NCI-H345 treated with DMSO at 0.1 percent for 48 hours (cell line): ENCODE results near the gene RHOB.
"Not testable (repeated sequence)": the region's sequence is repeated elsewhere in the genome, so short reads cannot be mapped to it uniquely, and the experiment has no call there.

Source experiments
- DNase-seq: peaks from one replicate; lab custom pipeline; 2025; ENCODE audit not compliant: unreplicated experiment; lab: John Stamatoyannopoulos, UW

Gene RHOB

DNA sequence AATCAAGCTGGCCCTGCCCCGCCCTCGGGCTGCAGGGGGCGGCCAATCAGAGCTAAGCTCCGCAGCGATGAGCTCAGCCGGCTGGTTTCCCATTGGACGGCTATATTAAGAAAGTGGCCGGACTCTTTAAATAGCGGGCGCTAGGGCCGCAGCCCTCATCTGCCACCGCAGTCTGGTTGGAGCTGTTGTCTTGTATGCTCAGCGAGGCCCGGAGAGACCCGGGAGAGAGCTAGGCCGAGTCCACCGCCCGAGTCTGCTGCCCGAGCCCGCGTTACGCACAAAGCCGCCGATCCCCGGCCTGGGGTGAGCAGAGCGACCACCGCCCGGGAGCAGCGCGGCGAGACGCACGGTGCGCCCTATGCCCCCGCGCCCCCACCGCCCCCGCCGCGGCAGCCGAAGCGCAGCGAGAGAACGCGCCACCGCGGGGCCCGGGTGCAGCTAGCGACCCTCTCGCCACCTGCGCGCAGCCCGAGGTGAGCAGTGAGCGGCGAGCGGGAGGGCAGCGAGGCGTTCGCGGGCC, at the start of gene RHOB:
TSS of gene RHOB (plus strand) at position 158 of the 520 bp plus-strand sequence. CDS start 392 bp downstream, outside the sequence.
- DNase-seq, result peak; percentile 99

DNA sequence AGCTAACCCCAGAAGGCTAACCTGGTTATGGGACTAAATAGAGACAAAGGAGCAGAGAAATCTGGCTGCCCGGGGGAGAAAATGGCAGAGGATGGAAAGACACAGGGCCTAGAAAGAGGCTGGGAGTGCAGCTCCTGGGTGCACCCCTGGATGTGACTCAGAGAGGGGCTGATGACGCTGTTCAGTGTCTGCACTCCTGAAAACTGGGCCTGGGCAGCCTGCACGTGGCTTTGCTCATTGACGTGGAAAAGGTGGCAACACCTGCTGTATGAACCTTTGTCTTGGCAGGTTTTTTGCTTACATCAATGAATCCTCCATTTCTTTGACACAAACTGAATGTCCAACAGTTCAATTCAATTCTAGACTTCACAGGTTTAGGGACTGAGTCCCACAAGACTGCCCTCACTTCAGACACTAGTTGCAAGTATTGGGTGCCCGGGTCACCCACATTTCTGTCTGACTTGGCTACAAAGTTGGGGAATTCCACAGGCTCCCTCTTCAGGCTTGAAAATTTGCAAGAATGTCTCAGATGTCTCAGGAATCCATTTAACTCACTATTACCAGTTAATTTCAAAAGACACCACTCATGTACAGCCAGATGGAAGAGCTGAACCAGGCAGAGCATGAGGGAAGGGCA, 48.9 kb upstream of the RHOB start:
- no peak for DNase-seq

DNA sequence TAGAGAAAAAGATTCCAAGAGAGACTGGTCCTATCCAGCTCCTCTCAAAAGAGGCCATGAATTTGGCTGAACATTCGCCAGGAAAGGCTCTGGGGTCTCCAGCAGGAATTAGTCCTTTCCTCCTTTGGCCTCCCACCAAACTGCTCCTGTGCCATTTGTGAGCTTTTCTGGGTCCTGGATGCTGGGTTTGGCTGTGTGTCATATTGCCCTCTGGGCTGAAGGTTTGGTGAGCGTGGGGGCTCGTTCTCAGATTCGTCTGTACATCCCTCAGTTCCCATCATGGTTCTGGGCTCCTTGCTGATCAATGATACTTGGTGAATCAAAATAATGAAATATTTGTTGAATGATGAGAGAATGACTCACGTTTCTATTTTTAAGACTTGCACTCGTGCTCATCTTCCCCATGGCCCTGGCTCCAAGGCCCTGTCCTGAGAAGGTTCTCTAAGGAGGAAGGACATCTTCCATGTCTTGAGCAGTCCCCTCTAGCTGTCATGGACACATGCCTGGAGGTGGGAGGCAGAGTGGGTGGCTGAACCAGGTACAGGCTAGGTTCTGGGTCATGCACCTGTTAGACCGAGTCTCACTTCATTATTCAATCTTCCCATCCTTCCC, 47.8 kb upstream of the RHOB start:
- no peak for DNase-seq

DNA sequence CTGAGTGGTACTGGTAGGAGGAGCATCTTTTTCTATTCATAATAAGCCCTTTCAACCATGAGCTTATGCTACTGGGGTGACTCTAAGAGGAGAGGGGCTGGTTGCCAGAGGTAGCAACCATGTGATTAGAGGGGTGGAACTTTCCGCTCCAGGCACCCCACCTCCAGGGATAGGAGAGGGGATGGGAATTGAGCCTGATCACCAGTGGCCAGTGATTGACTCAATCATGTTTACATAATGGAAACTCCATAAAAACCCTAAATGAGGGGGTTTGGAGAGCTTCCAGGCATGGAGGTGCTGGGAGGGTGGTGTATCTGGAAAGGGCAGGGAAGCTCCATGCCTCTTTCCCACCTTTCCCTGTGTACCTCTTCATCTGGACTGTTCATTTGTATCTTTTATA, 46.6 kb upstream of the RHOB start:
- DNase-seq, result no peak

DNA sequence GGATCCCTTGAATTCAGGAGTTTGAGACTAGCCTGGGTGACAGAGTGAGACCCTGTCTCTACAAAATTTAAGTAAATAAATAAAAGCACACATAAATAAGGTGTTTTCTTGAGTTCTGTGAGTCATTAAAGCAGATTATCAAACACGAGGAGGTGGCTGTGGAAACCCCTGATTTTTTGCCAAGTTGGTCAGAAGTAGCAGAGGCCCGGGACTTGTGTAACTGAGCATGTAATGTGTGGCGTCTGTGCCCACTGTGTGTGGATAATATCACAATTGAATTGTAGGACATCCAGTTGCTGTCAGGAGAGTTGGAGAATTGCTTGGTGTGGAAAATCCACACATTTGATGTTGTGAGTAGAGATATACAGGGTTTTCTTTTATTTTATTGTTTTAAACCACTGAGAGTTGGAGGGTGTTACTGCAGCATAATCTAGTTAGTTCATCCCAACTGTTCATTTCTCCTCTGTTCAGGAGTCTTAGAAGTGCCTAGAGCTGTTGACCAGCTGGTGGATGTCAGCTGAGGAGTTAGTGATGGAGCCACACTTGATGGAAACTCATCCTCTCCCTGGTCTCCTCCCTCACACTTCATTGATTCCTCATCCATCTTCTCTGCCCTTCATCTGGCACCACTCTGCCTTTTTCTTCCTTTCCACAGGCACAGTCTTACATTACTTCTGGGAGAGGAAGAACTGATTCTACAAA, 45.9 kb upstream of the RHOB start:
- DNase-seq, result no peak

DNA sequence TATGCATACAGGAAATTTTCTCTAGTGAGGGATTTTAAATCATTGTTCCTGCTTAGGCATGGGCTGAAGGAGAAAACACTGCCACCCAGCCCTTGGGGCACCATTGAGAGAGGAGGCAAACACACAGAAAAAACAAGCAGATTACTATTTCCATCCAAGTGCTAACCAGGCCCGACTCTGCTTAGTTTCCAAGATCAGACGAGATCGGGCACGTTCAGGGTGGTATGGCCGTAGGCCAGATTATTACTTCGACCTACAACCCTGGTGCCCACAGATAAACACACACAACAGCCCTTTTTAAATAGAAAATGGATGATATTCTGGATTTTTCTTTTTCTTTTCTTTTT, 45.4 kb upstream of the RHOB start:
- DNase-seq, result no peak

DNA sequence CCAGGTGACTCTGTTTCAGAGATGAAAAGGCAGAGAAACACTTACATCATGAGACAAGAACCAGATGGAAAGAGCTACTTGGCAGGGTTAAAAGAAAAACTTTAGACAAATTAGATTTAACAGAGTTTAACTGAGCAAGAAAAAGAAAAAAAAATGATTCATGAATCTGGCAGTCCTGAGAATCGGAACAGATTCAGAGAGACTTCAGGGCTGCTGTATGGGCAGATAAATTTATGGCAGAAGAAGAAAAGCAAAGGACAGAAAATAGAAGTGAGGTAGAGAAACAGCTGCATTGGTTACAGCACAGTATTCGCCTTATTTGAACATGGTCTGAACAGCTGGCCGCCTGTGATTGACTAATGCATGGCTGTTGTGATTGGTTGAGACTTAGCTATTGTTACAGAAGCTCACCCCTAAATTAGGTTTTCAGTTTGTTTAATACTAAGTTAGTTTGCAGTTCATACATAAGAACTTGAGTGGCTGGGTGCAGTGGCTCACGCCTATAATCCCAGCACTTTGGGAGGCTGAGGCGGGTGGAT, 43.0 kb upstream of the RHOB start:
- DNase-seq, result no peak

DNA sequence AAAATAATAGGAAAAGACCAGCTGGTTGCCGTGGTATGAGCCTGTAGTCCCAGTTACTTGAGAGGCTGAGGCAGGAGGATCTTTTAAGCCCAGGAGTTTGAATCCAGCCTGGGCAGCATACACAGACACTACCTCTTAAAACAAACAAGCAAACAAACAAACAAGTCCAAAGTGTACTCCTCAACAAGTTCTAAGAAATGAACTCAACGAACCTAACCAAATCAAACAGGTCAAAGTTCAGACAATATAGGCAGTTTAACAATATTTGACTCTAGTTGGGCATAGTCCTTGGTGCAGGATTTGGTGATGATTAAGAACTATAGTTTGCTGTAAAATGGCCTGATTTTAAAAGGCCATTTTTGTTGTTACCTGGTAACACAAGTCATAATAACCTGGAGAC, 41.9 kb upstream of the RHOB start:
- DNase-seq, result no peak

DNA sequence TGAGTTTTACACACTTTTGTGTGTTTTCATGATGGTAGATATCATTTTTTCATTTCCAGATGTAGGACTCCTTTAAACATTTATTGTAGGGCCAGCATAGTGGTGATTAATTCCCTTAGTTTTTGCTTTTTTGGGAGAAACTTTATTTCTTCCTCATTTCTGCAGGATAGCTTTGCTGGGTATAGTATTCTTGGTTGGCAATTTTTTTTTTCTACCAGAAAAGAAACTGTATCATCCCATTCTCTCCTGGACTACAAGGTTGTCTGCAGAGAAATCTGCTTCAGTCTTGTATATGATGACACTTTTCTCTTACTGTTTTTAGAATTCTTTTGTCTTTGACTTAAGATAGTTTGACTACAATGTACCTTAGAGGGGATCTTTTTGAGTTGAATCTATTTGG, 37.8 kb upstream of the RHOB start:
- DNase-seq, result no peak

DNA sequence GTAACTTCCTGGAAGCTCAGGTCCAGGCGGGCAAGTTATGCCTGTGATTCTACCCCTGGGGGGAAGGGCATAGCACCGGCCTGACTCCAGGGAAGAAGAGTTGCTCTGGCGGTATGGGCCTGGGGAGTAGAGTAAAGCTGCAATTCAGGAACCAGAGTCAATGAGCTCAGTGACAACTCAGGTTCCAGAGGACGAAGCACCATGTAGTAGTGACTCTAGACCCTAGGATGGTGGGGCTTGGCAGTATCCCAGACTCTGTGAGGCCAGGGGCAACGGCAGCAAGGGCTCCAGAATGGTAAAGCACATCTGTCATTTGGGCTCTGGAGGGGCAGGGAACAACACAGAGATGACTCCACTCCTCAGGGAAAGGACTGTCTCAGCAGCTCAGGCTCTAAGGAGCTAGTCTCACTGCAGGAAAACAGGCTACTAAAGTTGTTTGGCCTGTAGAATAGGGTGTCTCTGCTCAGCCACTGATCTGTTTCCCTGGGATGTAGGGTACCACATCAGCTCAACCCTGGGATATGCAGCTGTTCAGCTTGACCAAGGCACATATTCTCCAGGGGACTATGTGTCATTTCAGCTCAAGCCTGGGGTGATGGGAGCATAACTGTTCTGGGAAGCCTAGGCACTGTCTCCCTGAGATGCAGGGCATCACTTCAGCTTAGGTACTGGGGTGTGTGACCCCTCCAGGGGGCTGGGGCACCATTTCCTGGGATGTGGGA, 36.2 kb upstream of the RHOB start:
- no peak for DNase-seq

DNA sequence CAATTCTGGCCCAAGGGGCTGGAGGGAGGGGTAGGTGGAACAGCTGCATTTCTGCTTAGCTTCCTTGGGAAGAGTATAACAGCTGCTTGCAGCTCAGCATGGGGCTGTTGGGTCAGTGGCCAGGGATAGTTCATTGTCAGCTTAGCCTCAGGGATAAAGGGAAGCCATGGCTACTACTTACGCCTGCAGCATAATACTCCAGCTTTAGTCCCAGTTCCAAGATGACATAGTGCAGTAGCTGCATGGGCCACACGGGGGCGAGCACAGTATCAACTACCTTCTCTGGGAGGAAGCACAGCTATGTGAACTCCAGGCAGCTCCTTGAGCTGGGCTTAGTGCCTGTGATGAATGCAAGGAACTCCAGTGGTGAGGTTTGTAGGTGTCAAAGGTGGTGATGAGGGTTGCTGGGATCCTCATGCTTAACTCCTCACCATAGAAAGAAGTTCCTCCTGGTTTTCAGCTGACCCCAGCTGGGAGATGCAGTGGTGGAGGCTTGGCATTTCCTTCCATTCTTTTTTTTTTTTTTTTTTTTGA, 35.4 kb upstream of the RHOB start:
- peak; percentile 9 for DNase-seq

DNA sequence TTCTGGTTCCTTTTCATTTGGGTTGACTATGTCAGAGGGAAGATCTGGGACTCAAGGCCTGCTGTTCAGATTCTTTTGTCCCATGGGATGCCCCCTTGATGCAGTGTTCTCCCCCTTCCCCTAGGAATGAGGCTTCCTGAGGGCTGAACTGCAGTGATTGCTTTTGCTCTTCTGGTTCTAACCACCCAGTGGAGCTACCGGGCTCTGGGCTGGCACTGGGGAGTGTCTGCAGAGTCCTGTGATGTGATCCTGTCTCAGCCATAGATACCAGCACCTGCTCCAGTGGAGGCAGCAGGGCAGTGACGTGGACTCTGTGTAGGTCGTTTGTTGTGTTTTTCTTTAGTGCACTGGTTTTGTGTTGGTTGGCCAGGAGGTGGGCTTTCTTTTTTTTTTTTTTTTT, 32.1 kb upstream of the RHOB start:
- DNase-seq, result no peak

DNA sequence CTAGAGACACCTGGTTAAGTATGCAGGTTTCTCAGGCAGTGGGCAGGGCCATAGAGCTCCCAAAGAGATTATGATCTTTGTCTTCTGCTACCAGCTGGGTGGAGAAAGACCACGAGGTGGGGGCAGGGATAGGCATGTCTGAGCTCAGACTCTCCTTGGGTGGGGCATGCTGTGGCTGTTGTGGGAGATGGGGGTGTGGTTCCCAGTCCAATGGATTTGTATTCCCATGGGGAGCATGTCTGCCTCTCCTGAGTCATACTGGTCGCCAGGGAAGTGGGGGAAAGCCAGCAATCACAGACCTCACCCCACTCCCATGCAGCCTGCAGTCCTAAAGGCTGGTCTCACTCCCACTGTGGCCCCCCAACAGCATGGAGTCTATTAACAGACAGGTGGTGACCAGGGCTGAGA, 31.4 kb upstream of the RHOB start:
- no peak for DNase-seq

DNA sequence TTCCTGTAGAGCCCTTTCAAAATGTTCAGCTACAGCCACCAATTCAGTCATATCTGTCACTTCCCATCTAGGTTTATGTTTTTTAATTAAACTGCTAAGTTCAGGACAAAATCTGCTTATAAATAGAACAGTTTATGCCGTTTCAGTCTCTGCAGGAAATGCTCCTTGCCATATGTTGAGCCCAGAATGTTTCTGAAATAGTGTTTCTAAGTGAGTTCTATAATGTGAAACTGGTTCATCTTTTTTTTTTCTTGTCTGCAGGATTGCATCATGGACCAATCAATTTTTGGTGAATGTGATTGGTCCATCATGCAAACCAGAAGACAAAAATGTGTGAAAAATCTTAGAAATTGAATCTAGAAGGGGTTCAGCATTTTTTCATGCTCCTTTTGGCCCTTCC, 30.2 kb upstream of the RHOB start:
- DNase-seq, result no peak

DNA sequence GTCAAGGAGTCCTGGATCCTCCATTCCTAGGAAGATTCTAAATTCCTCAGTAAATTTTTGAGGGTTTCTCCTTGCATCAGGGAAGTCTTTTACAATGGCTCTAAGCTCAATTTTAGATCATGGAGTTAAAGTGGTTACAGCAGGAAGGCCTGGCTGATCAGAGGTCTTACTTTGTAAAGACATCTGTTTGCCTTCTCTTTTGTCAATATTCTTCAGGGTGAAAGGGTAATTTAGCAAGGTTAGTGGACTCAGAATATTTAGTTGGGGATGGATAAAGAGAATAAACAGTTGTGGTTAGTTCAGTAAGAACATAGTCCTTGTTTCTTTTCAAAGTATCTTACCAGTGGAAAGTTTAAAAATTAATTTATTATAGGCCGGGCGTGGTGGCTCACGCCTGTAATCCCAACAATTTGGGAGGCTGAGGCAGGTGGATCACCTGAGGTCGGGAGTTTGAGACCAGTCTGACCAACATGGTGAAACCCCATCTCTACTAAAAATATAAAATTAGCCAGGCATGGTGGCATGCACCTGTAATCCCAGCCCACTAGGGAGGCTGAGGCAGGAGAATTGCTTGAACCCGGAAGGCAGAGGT, 29.5 kb upstream of the RHOB start:
- DNase-seq, result not testable (repeated sequence)

DNA sequence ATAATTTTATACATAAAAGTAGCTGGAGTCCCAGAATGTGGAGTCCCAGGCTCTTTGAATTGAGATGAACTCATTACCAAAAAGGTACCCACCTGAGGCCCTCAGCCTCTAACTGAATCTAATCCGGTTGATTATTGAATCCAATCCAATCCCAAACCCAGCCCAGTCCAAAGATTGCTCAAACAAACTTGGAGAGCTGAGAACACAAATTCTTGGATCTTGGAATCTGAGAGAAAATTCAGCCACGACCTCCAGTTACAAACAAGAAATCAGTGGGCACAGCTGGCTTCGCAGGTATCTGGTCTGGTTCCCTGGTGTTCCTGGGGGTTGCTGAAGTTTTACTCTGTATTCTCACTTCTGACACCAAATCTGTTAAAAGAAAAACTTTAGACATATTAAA, 28.4 kb upstream of the RHOB start:
- DNase-seq, result no peak

DNA sequence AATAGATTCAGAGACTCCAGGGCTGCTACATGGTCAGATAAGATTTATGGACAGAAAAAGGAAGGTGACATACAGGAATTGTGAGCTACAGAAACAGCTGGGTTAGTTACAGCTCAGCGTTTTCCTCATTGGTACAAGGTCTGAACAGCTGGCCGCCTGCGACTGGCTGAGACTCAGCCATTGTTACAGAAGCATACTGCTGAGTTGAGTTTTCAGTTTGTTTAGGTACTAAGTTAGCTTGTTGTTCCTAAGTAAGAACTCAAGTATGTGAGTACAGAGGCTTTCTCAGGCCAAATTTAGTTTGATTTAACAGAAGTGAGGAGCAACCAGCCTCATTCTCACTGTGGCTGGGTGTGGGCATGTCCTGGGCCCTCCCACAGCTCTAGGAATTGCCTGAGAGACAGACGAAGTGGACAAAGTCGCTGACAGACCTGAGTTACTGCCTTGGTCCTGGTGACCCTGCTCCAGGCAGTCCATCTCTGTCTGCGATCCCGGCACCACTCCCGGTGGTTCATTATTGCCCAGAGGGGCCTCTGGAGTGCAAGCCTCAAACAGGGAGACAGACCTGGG, 27.8 kb upstream of the RHOB start:
- no peak for DNase-seq

DNA sequence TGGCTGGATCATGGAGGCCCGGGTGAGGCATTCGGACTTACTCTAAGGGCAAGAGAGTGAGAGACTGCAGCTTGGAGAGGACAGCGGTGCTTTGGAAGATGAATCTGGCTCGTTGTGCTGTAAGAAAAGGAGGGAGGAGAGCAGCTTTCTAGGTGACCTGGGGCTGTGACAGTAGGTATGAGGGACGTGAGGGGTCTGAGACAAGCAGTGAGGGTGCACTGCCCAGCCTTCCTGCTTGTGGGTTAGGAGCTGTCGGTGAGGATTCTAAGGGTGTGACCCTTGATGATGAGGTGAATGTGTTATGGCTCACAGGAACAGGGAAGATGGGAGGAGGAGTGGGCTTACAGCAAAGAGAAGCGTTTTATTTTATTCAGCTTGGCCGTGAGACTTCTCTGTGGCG, 27.1 kb upstream of the RHOB start:
- DNase-seq, result no peak

DNA sequence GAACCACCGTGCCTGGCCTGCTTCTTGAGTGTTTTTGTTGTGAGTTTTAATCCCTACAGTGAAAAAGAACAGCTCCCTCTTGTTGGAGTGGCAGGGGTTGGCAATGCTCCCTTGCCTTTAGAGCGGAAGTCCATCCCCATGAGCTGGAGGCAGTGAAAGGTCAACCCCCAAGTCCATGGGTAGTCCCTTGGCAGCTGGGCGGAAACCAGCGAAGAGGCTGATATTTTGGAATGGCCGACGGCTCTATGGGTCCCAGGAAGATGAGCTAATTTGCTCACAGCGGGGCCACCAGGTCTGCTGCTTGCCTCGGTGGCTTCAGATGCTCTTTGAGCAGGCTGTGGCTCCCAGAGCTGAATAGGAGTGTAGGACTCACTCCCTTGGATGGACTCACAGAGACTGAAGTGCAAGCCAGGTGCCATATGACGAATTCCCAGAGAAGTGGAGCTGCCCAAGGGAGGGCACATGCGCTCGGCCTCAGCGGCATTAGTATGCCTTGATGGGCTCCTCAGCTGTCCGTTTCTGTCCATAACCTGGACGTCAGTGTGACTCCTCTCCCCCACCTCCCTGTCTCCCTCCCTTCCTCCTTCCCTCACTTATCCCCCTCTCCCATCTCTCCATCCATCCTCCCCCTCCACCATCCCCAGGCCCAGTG, 25.4 kb upstream of the RHOB start:
- DNase-seq, result no peak

DNA sequence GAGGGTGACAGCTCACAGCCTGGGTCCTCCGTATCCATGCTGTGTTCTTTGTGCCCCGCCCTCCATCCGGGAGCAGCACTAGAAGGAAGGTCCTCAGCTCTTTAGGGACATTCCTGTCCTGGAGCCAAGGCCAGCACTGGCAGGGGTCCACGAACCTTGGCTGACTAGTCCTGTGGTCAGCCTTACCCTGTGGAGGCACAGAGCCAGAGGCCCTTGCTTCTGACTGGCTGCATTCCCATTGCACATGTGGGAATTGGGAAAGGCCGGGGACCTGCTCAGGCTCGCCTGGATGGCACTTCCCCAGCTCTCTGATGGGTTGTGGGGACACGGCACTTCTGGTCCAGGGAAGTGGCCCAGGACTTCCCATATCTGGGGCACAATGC, 24.9 kb upstream of the RHOB start:
- no peak for DNase-seq
